ENCODE measurements around the gene SNX3. TPM values are rescaled to one million over a fixed set of nuclear protein-coding genes. Genes with fewer than 3 reads are reported as not detected.

SNX3 gene
- total RNA-seq, 1 donor from 2014 or later: 93.1 TPM

DNA sequence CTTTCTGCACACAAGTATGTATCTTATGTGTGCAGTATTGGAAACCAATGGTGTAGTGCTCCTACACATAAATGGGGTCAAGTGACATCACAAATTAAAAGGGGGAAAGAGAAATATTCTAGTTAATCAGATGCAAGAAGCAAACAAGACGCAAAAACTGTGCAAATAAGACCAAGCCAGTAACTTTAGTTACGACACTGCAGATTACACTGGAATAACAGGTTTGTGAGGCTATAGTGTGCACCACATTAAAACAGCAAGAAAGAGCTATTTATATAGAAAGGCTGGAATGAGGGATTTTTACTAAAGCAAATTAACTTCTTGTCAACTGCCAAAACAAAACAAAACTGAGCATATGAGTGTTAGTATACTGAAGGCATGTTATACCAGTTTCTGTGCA lies 49.2 kb downstream of the SNX3 start:
- TF ChIP-seq, protein P1, sequence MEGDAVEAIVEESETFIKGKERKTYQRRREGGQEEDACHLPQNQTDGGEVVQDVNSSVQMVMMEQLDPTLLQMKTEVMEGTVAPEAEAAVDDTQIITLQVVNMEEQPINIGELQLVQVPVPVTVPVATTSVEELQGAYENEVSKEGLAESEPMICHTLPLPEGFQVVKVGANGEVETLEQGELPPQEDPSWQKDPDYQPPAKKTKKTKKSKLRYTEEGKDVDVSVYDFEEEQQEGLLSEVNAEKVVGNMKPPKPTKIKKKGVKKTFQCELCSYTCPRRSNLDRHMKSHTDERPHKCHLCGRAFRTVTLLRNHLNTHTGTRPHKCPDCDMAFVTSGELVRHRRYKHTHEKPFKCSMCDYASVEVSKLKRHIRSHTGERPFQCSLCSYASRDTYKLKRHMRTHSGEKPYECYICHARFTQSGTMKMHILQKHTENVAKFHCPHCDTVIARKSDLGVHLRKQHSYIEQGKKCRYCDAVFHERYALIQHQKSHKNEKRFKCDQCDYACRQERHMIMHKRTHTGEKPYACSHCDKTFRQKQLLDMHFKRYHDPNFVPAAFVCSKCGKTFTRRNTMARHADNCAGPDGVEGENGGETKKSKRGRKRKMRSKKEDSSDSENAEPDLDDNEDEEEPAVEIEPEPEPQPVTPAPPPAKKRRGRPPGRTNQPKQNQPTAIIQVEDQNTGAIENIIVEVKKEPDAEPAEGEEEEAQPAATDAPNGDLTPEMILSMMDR (conservative IDR thresholded peaks at IDR 0.05): no peak
- no peaks in the 10 kb centered on the region for H3K4me1 Mint-ChIP-seq (ENCODE audit: unreplicated experiment)
- H3K4me3 Mint-ChIP-seq: peak overlapping the region; percentile 15
- H3K27me3 Mint-ChIP-seq: no peaks in the 10 kb centered on the region
- no peak for DNase-seq (ENCODE audit: extremely low spot score, unreplicated experiment)
- peaks cover 19% of the 10 kb centered on the region for H3K36me3 Mint-ChIP-seq
- H3K9me3 Mint-ChIP-seq: no peaks in the 10 kb centered on the region
- peak overlapping the region; percentile 7 for H3K27ac Mint-ChIP-seq

DNA sequence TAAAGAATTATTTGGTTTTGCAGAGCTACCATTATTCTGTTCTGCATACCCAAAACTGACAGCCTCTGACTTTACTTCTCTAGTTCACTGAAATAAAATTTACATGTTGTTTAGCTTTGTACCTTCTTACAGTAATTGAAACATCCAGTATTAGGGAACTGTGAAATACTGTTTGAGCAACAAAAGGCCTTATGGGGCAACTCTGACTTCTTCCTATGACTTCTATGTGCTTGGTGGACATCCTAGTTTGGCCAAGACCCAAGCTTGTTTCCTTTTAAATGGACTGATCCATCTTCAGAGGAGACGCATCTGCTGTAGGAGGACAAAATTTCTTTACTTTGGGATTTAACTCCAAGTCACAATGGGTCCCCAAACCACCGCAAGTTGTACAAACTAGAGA lies 50.3 kb downstream of the SNX3 start:
- H3K4me3 Mint-ChIP-seq: no peak overlapping the region
- H3K9me3 Mint-ChIP-seq: no peaks in the 10 kb centered on the region
- TF ChIP-seq, protein P1 (conservative IDR thresholded peaks at IDR 0.05): no peak
- no peak overlapping the region for H3K27ac Mint-ChIP-seq
- H3K36me3 Mint-ChIP-seq: peaks cover 18% of the 10 kb centered on the region
- DNase-seq (ENCODE audit: extremely low spot score, unreplicated experiment): no peak
- H3K4me1 Mint-ChIP-seq (ENCODE audit: unreplicated experiment): no peaks in the 10 kb centered on the region
- no peaks in the 10 kb centered on the region for H3K27me3 Mint-ChIP-seq

DNA sequence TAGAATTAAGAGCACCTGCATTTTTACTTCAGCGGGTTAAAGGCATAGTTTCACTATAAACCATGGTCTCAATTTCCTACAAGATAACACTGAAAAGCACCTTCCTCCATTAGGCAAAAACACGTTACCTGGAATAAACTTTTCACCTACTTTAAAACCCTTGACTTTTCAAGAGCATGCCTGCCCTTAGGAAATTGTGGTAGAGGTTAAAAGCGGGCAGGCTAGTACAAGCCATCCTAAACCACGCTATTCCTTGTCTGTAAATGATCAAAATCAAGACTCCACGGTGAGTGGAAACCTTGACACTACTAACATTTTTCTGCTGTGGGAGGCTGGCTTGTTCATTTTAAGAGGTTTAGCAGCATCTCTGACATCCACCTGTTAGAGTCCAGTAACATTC lies 51.1 kb downstream of the SNX3 start:
- Mint-ChIP-seq H3K36me3 (peaks cover 18% of the 10 kb centered on the region), H3K27me3 (no peaks in the 10 kb centered on the region), H3K4me3 (no peak overlapping the region), H3K27ac (no peak overlapping the region), H3K9me3 (no peaks in the 10 kb centered on the region), H3K4me1 (ENCODE audit: unreplicated experiment) (no peaks in the 10 kb centered on the region)
- TF ChIP-seq, protein P1 (conservative IDR thresholded peaks at IDR 0.05): no peak
- no peak for DNase-seq (ENCODE audit: extremely low spot score, unreplicated experiment)

DNA sequence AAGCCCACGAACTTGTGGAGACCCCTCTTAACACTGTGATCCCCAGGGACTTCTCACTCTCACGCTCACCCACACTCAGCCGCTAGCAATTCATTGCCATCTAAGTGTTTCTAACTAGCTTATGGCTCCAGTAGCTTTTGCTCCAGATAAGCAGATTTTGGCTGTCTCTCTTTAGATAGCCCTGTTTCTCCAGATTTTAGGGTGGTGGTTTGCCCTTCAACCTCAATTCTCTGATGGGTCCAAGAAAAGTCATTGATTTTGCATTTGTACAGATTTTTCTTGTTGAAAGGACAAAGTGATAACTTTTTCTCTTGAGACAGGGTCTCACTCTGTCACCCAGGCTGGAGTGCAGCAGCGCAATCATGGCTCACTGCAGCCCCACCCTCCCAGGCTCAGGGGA lies 53.8 kb downstream of the SNX3 start:
- no peaks in the 10 kb centered on the region for H3K27me3 Mint-ChIP-seq
- no peak for DNase-seq (ENCODE audit: extremely low spot score, unreplicated experiment)
- no peak overlapping the region for H3K27ac Mint-ChIP-seq
- peaks cover 17% of the 10 kb centered on the region for H3K36me3 Mint-ChIP-seq
- no peaks in the 10 kb centered on the region for H3K4me1 Mint-ChIP-seq (ENCODE audit: unreplicated experiment)
- no peaks in the 10 kb centered on the region for H3K9me3 Mint-ChIP-seq
- TF ChIP-seq, protein P1 (conservative IDR thresholded peaks at IDR 0.05): no peak
- H3K4me3 Mint-ChIP-seq: no peak overlapping the region

DNA sequence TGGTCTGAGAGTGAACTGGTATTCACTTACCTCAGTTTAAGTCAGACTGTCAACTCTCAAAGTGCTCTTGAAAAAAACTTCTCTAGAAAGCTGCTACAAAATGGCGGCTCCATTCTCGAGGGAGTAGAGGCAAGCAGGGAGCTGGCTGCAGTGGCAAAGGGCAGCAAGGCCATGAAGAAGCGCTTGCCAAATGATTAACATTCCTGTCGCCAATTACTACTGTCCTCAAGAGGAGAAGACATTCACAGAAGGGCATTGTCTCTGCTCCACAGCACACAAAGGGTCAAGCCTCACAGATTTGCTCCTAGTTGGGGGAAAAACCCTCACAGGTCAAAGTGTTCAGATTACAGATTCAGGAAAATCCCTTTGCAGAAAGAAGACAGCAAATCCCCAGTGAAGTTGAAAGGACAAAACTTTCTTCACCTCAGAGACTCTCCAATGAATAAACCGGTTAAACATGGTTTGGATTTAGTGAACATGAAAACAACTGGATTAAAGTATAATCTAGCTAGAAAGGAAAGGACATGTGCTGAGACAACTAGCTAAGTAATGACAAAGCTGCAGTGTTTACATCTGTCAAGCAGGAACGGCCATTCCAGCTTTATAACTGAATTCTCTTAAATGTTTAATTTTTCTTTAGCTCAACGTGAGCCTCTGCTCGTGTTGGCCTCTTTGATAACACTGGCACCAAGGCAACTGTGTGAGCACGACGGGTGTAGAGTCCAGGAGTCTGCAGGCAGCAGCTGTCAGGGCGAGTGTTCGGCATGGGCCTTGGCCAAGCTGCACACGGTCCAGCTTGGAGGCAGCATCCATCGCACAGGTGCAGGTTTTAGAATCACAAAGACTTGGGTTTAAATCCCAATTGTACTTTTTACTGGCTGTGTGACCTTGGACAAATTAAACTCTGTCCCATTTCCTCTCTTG lies 57.4 kb downstream of the SNX3 start:
- peaks cover 10% of the 10 kb centered on the region for H3K36me3 Mint-ChIP-seq
- no peak overlapping the region for H3K4me3 Mint-ChIP-seq
- H3K4me1 Mint-ChIP-seq (ENCODE audit: unreplicated experiment): peaks cover 8% of the 10 kb centered on the region
- TF ChIP-seq, protein P1 (conservative IDR thresholded peaks at IDR 0.05): no peak
- H3K27ac Mint-ChIP-seq: no peak overlapping the region
- no peak for DNase-seq (ENCODE audit: extremely low spot score, unreplicated experiment)
- H3K9me3 Mint-ChIP-seq: no peaks in the 10 kb centered on the region
- H3K27me3 Mint-ChIP-seq: no peaks in the 10 kb centered on the region
